ENCODE measurements around the gene PSD4.

PSD4 gene

GRCh38 chr2:113173542-113174375 is at the start of gene PSD4:
Gene PSD4 (plus strand): TSS chr2:113173971. CDS start chr2:113182457, 8,486 bp downstream.
- CTCF ChIA-PET = interaction anchor here (0.9 to 7.8 kb wide), 18 partner anchors 10 to 410 kb away, joined by 3 to 133 read pairs (median 6); no protein-coding TSS in a partner anchor
- no peak for TF ChIP-seq CTCF (IDR thresholded peaks at IDR 0.05; ENCODE audit: control extremely low read depth, extremely low read depth, low read depth, missing control alignments)
- POLR2A ChIA-PET = interaction anchor here (1.2 kb wide), 1 partner anchor 9 kb away, joined by 4 read pairs; no protein-coding TSS in a partner anchor
- DNase-seq (ENCODE audit: extremely low spot score) = peak; percentile 90

DNA sequence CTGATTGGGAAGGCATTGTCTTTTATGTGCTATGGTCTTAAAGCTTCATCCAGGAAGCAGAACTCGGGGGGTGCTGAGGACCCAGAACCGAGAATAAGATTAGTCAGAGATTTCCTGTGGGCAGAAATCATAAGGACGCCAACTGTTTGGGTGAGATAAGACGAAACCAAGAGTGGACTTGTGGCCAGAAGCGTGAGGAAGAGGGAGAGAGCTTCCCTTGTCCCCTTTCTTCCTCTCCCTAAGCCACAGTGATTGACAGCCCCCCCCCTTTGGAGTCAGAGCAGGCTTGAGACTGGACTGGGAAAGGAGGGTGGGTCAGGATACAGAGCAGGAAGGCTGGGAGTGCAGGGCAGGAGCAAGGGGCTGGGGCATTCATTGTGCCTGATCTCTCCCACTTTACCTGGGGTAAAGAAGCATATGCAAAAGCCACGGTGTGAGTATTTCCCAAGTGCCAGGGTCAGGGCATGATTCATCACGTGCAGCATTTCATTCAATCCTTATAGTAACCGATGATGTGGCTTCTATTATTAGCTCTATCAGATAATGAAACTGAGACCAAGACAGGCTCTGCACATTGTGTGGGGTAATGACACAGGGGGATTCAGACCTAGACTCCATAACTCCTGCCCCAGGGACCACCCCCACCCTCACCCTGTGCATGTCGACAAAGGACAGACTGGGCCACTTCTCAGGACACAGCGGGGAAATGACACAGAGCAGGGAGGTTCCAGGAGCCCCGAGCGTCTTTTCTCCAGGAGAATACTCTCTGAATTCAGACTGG is 49.4 kb upstream of the PSD4 start:
- ChIA-PET POLR2A (no interaction called here), CTCF (interaction anchor here (0.9 to 10.1 kb wide), 3 partner anchors 13 to 266 kb away, joined by 4 to 112 read pairs (median 5); no protein-coding TSS in a partner anchor)
- TF ChIP-seq CTCF (IDR thresholded peaks at IDR 0.05; ENCODE audit: control extremely low read depth, extremely low read depth, low read depth, missing control alignments) = no peak
- no peak for DNase-seq (ENCODE audit: extremely low spot score)

DNA sequence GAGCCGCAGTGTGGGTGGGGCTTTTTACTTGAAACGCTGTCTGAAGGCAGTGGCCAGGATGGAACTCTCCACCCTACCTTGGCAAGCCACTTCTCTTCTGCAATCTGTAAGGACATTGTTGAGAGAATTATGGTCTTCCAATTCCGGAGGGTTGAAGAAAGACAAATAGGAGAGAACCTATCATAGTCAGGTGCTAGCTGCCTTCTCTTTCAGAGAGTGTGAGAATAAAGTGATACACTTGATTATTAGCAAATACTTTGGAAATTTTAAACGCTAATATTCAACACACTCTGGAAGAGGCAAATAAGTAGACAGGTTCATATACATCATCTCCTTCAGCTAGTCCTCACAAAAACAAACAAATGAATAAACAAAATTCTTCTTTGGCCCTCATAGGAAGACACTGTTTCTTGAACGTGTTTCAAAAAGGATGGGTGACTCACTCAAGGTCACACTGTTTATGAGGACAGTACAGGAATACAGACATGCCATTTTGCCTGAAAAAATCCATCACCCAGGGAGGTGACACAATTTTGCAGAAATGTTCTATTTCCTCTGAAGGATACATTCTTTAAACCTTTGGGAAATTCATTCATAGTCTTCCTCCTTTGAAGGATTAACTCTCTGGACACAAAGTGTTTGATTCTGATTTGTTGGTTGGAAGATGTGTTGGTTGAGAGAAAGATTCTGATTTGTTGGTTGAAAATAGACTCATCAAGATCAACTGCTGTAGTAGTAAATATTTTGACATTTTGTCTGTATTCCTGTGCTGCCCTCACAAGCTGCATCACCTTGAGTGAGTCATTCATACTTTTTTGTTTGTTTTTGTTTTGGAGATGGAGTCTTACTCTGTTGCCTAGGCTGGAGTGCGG is 48.6 kb upstream of the PSD4 start:
- no peak for TF ChIP-seq CTCF (IDR thresholded peaks at IDR 0.05; ENCODE audit: control extremely low read depth, extremely low read depth, low read depth, missing control alignments)
- ChIA-PET CTCF (interaction anchor here (10.1 kb wide), 1 partner anchor 12 kb away, joined by 112 read pairs; no protein-coding TSS in a partner anchor), POLR2A (no interaction called here)
- no peak for DNase-seq (ENCODE audit: extremely low spot score)

GRCh38 chr2:113126845-113127645 is 46.7 kb upstream of the PSD4 start, which contains the start of gene IL1RN:
Gene IL1RN (plus strand): TSS chr2:113127598. CDS start chr2:113127625, 27 bp downstream.
- ChIA-PET CTCF (interaction anchor here (0.6 to 10.1 kb wide), 2 partner anchors 10 to 264 kb away, joined by 3 to 112 read pairs; no protein-coding TSS in a partner anchor), POLR2A (interaction anchor here (0.6 kb wide), 1 partner anchor 463 kb away, joined by 3 read pairs; no protein-coding TSS in a partner anchor)
- no peak for DNase-seq (ENCODE audit: extremely low spot score)

More at GRCh38 chr2:113126845-113127645, 46.7 kb upstream of the PSD4 start, which contains the start of gene IL1RN:
- no peak for TF ChIP-seq CTCF (IDR thresholded peaks at IDR 0.05; ENCODE audit: control extremely low read depth, extremely low read depth, low read depth, missing control alignments)
